K562 (cell line): Measurements from ENCODE around the gene PTGIS. TPM values are rescaled to one million over a fixed set of nuclear protein-coding genes. Genes with fewer than 3 reads are reported as not detected.

ENCODE experiments used
- ATAC-seq: fragments of 200-7000 bp; cut with Tn5 transposase; 3 replicates; pipeline ENCODE4 v1.9.1; 2020; ENCODE audit warnings: moderate library complexity
- BruUV-seq: library from RNA; stranded (reverse); fragments of 400-500 nt; replicated peaks from 2 replicates; lab custom pipeline; 2021; lab: Mats Ljungman, UMichigan
- CTCF ChIA-PET: fragments of 300-600 bp; formaldehyde crosslinking; extraction: SDS; loops from one replicate; lab custom pipeline; 2021; ENCODE audit warnings: low intra/inter-chr PET ratio; lab: Yijun Ruan, JAX
- POLR2A ChIA-PET: fragments of 300-600, 350-650 bp; sonication (Branson Sonifier 250); formaldehyde crosslinking; extraction: SDS; loops from one replicate; lab custom pipeline; 2021; ENCODE audit warnings: antibody characterized with exemption, inconsistent platforms; lab: Yijun Ruan, JAX
- DNase-seq, 4 experiments: peaks; one replicate each; pipeline versions ENCODE4 v3.0.0 to v3.0.0-alpha.2; 2011 to 2018; ENCODE audit warnings: low spot score in 3 of 4, mixed read lengths in 3 of 4; ENCODE audit errors: extremely low read depth in 1 of 4
- FAIRE-seq: peaks from 2 replicates; lab custom pipeline; 2011; peaks lifted over from hg19 to GRCh38; lab: Jason Lieb, UNC
- H2AFZ ChIP-seq: 2 replicates; pipeline ENCODE4 v1.6.0; 2011; ENCODE audit warnings: low read depth, low read length, control low read depth, inconsistent platforms
- H3K27ac ChIP-seq: fragments of 200-600 bp; 3 replicates; pipeline ENCODE4 v1.8.0; 2011; ENCODE audit warnings: low read depth, mild to moderate bottlenecking, control low read depth, inconsistent platforms, low read length, moderate library complexity, mixed read lengths; ENCODE audit errors: extremely low read depth
- H3K27me3 ChIP-seq, 2 experiments: fragments of 300-600 bp in 1 of 2; 2 replicates in 1 of 2; 3 replicates in 1 of 2; pipeline versions ENCODE4 v1.6.0 to v1.8.0; 2011; ENCODE audit warnings: inconsistent platforms in 2 of 2, low read length in 2 of 2, mild to moderate bottlenecking in 1 of 2, mixed read lengths in 1 of 2, moderate library complexity in 1 of 2; ENCODE audit not compliant: control insufficient read depth in 2 of 2, insufficient read depth in 2 of 2
- H3K36me3 ChIP-seq: fragments of 300-600 bp; 3 replicates; pipeline ENCODE4 v1.8.0; 2011; ENCODE audit warnings: mild to moderate bottlenecking, low read length, inconsistent platforms; ENCODE audit not compliant: control insufficient read depth, insufficient read depth
- H3K4me1 ChIP-seq, 2 experiments: fragments of 200-600 bp in 1 of 2; replicated peaks in 1 of 2; 2 replicates in 1 of 2; 3 replicates in 1 of 2; pipeline versions ENCODE4 v1.5.1 to v1.8.0; 2011; ENCODE audit warnings: inconsistent platforms in 2 of 2, low read length in 2 of 2, mild to moderate bottlenecking in 1 of 2, mixed read lengths in 1 of 2, moderate library complexity in 1 of 2; ENCODE audit not compliant: control insufficient read depth in 2 of 2, insufficient read depth in 2 of 2
- H3K4me2 ChIP-seq: 2 replicates; pipeline ENCODE4 v1.6.1; 2011; ENCODE audit warnings: low read length, control low read depth, inconsistent platforms, mixed read lengths; ENCODE audit not compliant: insufficient read depth
- H3K4me3 ChIP-seq: fragments of 200-600 bp; sonication (generic), shearing (Covaris generic); 2 replicates; pipeline ENCODE4 v1.5.1; 2016; ENCODE audit warnings: control low read depth, inconsistent platforms
- H3K79me2 ChIP-seq: fragments of 200-600 bp; 3 replicates; pipeline ENCODE4 v1.8.0; 2011; ENCODE audit warnings: low read length, inconsistent platforms; ENCODE audit not compliant: control insufficient read depth, insufficient read depth
- H3K9ac ChIP-seq, 2 experiments: 2 replicates each; pipeline versions ENCODE4 v1.6.0 to v1.6.1; 2011; ENCODE audit warnings: low read depth in 2 of 2, low read length in 2 of 2, control low read depth in 1 of 2, inconsistent platforms in 1 of 2, mild to moderate bottlenecking in 1 of 2, mixed read lengths in 1 of 2; ENCODE audit not compliant: insufficient read depth in 1 of 2
- H3K9me1 ChIP-seq: one replicate; pipeline ENCODE4 v1.6.0; 2011; ENCODE audit warnings: inconsistent platforms, mild to moderate bottlenecking, low read length, moderate library complexity; ENCODE audit not compliant: control insufficient read depth, insufficient read depth
- H3K9me3 ChIP-seq: replicated peaks from 2 replicates; pipeline ENCODE4 v1.5.1; 2011; ENCODE audit warnings: low read depth, low read length, inconsistent platforms; ENCODE audit not compliant: control insufficient read depth, insufficient read depth
- H4K20me1 ChIP-seq: replicated peaks from 2 replicates; pipeline ENCODE4 v1.6.1; 2011; ENCODE audit warnings: low read length, inconsistent platforms, mixed read lengths; ENCODE audit not compliant: control insufficient read depth, insufficient read depth
- BRCA1 ChIP-seq, 2 experiments: fragments of 450-650 bp in 1 of 2; sonication (generic) in 1 of 2; formaldehyde crosslinking in 1 of 2; IDR thresholded peaks; 2 replicates each; pipeline versions ENCODE4 v1.5.0 to v1.6.1; 2017 to 2020; ENCODE audit warnings: mild to moderate bottlenecking in 1 of 2, missing genetic modification reagents in 1 of 2
- CREB1 ChIP-seq, 2 experiments: sonication (generic) in 1 of 2; formaldehyde crosslinking in 1 of 2; IDR thresholded peaks; 2 replicates each; pipeline versions ENCODE4 v1.6.1 to v1.8.0; 2012 to 2022; ENCODE audit warnings: inconsistent platforms in 1 of 2, mild to moderate bottlenecking in 1 of 2, missing genetic modification reagents in 1 of 2, moderate library complexity in 1 of 2
- DNMT1 ChIP-seq: fragments of 450-650 bp; IDR thresholded peaks from 2 replicates; pipeline ENCODE4 v1.6.1; 2016; ENCODE audit warnings: antibody characterized with exemption, mild to moderate bottlenecking
- HNRNPLL ChIP-seq: fragments of 200-400 bp; formaldehyde crosslinking; IDR thresholded peaks from 2 replicates; pipeline ENCODE4 v1.6.1; 2017; ENCODE audit warnings: low read length, low read depth, mild to moderate bottlenecking; ENCODE audit not compliant: poor library complexity, severe bottlenecking
- KDM2B ChIP-seq: fragments of 250-450 bp; sonication (Bioruptor Pico); IDR thresholded peaks from 2 replicates; pipeline ENCODE4 v1.8.0; 2021; ENCODE audit warnings: mild to moderate bottlenecking, moderate library complexity
- KDM5B ChIP-seq: fragments of 200-600 bp; sonication (generic); IDR thresholded peaks from 2 replicates; pipeline ENCODE4 v1.6.1; 2012; ENCODE audit warnings: low read depth, mild to moderate bottlenecking, moderate library complexity, low read length, control low read depth, inconsistent platforms; ENCODE audit not compliant: insufficient replicate concordance
- MCM5 ChIP-seq: fragments of 450-650 bp; IDR thresholded peaks from 2 replicates; pipeline ENCODE4 v1.6.1; 2016; ENCODE audit warnings: low read depth
- NFYB ChIP-seq: IDR thresholded peaks from 2 replicates; pipeline ENCODE4 v1.6.1; 2011; ENCODE audit warnings: mild to moderate bottlenecking, moderate library complexity; ENCODE audit not compliant: insufficient read length; ENCODE audit errors: extremely low read depth
- RBM25 ChIP-seq: fragments of 200-400 bp; formaldehyde crosslinking; IDR thresholded peaks from 2 replicates; pipeline ENCODE4 v1.6.1; 2018; ENCODE audit warnings: low read length, low read depth, moderate library complexity; ENCODE audit not compliant: severe bottlenecking
- ZC3H4 ChIP-seq: sonication (generic); formaldehyde crosslinking; IDR thresholded peaks from 2 replicates; pipeline ENCODE4 v1.9.0; 2021; ENCODE audit warnings: missing genetic modification reagents, borderline replicate concordance
- ZEB2 ChIP-seq: fragments of 450-650 bp; IDR thresholded peaks from 2 replicates; pipeline ENCODE4 v1.6.1; 2016
- ZNF175 ChIP-seq: fragments of 200-800 bp; sonication (Bioruptor generic); IDR thresholded peaks from 2 replicates; pipeline ENCODE4 v1.6.1; 2016; ENCODE audit warnings: low read depth, mild to moderate bottlenecking, missing genetic modification characterization, missing compliant biosample characterization
- ZNF431 ChIP-seq: sonication (generic); formaldehyde crosslinking; IDR thresholded peaks from 2 replicates; pipeline ENCODE4 v1.8.0; 2022; ENCODE audit warnings: mild to moderate bottlenecking, missing genetic modification reagents
- ZNF830 ChIP-seq: fragments of 250-450 bp; sonication (Bioruptor Pico); IDR thresholded peaks from 2 replicates; pipeline ENCODE4 v1.5.0; 2021; ENCODE audit warnings: mild to moderate bottlenecking
- WGBS: fragments of 100-300 bp; shearing (Covaris generic); methylation state at CpG from one replicate; pipeline ENCODE4 v1.1.6; 2016; ENCODE audit warnings: low coverage, mixed read lengths; ENCODE audit not compliant: insufficient coverage; ENCODE audit errors: missing lambda C conversion rate; 5-methylcytosine and 5-hydroxymethylcytosine counted together
- in situ Hi-C: fragments of 300-500 bp; cut with MboI; formaldehyde crosslinking; loops from 4 replicates; pipeline ENCODE4 v1.15.0; 2018; ENCODE audit warnings: inconsistent platforms, mixed read lengths
- intact Hi-C: fragments of 100-400 bp; cut with micrococcal nuclease; formaldehyde crosslinking; loops from 2 replicates; pipeline ENCODE4 v1.14.2; 2022
- polyA plus RNA-seq, 8 experiments: library from polyadenylated mRNA; depleted of rRNA in 4 of 8; stranded (reverse) in 5 of 8; unstranded in 3 of 8; fragments of >200 nt; fragmentation: Nextera tagmentation in 2 of 8; fragmentation: Illumina TruSeq in 1 of 8; extraction: Ambion mirVana in 2 of 8; extraction: Trizol in 1 of 8; gene quantifications; 2 replicates each; pipeline versions ENCODE4 v1.2.1 to v1.2.3, GENCODE V29; 2011 to 2014; ENCODE audit warnings: inconsistent platforms in 1 of 8, missing spikeins in 1 of 8
- total RNA-seq, 7 experiments: library from RNA; depleted of rRNA in 6 of 7; stranded (reverse); fragments of >200 nt in 6 of 7; fragmentation: Illumina TruSeq in 2 of 7; extraction: Trizol in 2 of 7; gene quantifications; 2 replicates each; pipeline versions ENCODE4 v1.2.1 to v1.2.3, GENCODE V29; 2011 to 2021; ENCODE audit warnings: low replicate concordance in 1 of 7
- TF ChIP-seq, protein P1 (sequence below): sonication (generic); formaldehyde crosslinking; IDR thresholded peaks from 2 replicates; pipeline ENCODE4 v1.8.1; 2023; ENCODE audit warnings: mild to moderate bottlenecking, missing genetic modification reagents
- TF ChIP-seq, protein P2 (sequence below): fragments of 450-650 bp; IDR thresholded peaks from 2 replicates; pipeline ENCODE4 v1.6.1; 2016; ENCODE audit warnings: antibody characterized with exemption
- TF ChIP-seq, protein P3 (sequence below): fragments of 450-650 bp; formaldehyde crosslinking; IDR thresholded peaks from 2 replicates; pipeline ENCODE4 v1.4.0; 2022; ENCODE audit warnings: missing genetic modification characterization

The PTGIS gene
- total and polyA plus RNA-seq, 9 of the 15 experiments (the other 6 are each of a cell fraction or from before 2014, with no cell fraction given): not detected

DNA sequence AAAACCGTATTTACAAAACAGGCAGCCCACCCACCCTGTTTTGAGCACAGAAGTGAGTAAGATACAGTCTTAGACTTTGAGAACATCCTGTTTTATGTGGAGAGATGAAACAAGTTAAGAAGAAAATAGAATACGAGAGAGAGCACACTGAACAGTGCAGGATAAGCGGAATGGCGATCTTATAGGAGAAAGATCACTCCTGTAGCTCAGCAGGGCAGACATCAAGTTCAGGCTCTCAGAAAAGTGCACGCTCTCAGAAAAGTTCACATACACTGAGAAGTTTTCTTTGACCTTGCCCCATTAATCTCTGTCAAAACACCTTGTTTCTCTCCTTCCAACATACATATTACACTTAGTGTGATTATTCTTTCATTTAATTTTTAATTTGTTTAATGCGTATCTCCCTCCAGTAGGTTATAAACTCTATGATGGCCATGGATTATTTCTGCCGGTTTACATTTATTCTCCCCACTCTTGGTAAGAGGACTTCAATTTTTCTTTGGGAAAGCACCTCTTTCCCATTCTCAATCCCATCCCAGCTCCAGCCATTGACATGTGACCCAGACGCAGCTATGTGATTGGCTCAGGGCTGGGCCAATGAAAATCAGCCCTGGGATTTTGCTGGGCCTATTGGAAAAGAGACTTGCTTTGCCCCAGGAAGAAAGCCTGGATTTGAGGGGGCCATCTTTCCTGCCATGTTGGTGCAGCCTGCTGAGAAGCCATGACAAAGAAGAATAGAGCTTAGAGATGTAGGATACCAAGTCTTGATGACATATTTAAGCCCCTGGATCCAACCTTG lies 101.6 kb downstream of the PTGIS start (continued):
- TF ChIP-seq, protein P1, sequence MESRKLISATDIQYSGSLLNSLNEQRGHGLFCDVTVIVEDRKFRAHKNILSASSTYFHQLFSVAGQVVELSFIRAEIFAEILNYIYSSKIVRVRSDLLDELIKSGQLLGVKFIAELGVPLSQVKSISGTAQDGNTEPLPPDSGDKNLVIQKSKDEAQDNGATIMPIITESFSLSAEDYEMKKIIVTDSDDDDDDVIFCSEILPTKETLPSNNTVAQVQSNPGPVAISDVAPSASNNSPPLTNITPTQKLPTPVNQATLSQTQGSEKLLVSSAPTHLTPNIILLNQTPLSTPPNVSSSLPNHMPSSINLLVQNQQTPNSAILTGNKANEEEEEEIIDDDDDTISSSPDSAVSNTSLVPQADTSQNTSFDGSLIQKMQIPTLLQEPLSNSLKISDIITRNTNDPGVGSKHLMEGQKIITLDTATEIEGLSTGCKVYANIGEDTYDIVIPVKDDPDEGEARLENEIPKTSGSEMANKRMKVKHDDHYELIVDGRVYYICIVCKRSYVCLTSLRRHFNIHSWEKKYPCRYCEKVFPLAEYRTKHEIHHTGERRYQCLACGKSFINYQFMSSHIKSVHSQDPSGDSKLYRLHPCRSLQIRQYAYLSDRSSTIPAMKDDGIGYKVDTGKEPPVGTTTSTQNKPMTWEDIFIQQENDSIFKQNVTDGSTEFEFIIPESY (CRISPR knock-in tag): no peak
- TF ChIP-seq RBM25 (peak; percentile 21), KDM2B (CRISPR knock-in tag) (no peak), NFYB (peak; percentile 31), ZNF830 (CRISPR knock-in tag) (no peak)
- TF ChIP-seq, protein P2, sequence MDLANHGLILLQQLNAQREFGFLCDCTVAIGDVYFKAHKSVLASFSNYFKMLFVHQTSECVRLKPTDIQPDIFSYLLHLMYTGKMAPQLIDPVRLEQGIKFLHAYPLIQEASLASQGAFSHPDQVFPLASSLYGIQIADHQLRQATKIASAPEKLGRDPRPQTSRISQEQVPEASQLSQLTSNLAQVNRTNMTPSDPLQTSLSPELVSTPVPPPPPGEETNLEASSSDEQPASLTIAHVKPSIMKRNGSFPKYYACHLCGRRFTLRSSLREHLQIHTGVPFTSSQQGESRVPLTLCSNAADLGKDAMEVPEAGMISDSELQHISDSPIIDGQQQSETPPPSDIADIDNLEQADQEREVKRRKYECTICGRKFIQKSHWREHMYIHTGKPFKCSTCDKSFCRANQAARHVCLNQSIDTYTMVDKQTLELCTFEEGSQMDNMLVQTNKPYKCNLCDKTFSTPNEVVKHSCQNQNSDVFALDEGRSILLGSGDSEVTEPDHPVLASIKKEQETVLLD: no peak

DNA sequence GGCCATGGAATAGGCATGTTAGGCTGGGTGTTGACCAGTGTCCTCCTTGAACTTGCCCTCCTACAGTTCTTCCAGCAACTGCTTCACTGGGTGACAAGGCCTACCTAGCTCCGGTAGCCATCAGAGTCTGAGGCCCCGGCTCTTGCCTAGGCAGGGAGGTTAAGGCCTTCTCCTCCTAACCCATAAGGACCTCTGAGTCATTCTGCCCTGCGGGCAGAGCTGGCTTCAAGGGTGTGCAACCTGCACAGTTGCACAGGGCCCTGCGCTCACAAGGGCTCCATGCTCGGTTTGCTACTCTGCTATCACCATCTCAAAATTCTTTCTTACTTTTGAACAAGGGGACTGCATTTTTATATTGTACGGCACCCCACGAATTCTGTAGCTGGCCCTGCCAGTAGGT lies 103.4 kb downstream of the PTGIS start:
- intact Hi-C loops: no loop called here
- Histone ChIP-seq H3K79me2 (no peaks in the 10 kb centered on the region), H3K4me1 (no peaks in the 10 kb centered on the region)
- TF ChIP-seq ZEB2 (no peak), KDM5B (no peak), BRCA1 (IDR thresholded peaks at IDR 0.05) (no peak), BRCA1 (CRISPR knock-in tag; IDR thresholded peaks at IDR 0.05) (no peak), HNRNPLL (no peak), ZNF431 (CRISPR knock-in tag) (no peak), ZC3H4 (CRISPR knock-in tag) (no peak), DNMT1 (no peak), ZNF175 (CRISPR knock-in tag) (no peak), CREB1 (IDR thresholded peaks at IDR 0.05) (no peak), CREB1 (CRISPR knock-in tag; IDR thresholded peaks at IDR 0.05) (no peak), MCM5 (no peak)
- TF ChIP-seq, protein P3, sequence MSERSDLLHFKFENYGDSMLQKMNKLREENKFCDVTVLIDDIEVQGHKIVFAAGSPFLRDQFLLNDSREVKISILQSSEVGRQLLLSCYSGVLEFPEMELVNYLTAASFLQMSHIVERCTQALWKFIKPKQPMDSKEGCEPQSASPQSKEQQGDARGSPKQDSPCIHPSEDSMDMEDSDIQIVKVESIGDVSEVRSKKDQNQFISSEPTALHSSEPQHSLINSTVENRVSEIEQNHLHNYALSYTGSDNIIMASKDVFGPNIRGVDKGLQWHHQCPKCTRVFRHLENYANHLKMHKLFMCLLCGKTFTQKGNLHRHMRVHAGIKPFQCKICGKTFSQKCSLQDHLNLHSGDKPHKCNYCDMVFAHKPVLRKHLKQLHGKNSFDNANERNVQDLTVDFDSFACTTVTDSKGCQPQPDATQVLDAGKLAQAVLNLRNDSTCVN (CRISPR knock-in tag): no peak

More for the DNA sequence above, 103.4 kb downstream of the PTGIS start:
- FAIRE-seq (no peak), DNase-seq (no peak), ATAC-seq (no peak)
- no TSS peak for BruUV-seq
- CTCF ChIA-PET: no interaction called here
- Histone ChIP-seq H3K27ac (no peak overlapping the region), H3K9me3 (no peaks in the 10 kb centered on the region), H4K20me1 (no peaks in the 10 kb centered on the region), H3K9ac (no peak overlapping the region), H3K9me1 (no peaks in the 10 kb centered on the region), H3K4me2 (no peak overlapping the region), H3K4me3 (no peak overlapping the region), H3K36me3 (no peaks in the 10 kb centered on the region), H2AFZ (no peak overlapping the region), H3K27me3 (peaks cover 9 to 49% of the 10 kb centered on the region in 2 experiments)
- in situ Hi-C loops: no loop called here
- POLR2A ChIA-PET: no interaction called here
- 3% methylated on average over 7 of the region's 7 CpGs for WGBS
